ENCODE measurements around the gene MS4A1. TPM values are rescaled to one million over a fixed set of nuclear protein-coding genes. Genes with fewer than 3 reads are reported as not detected.
"Not testable (repeated sequence)": the region's sequence is repeated elsewhere in the genome, so short reads cannot be mapped to it uniquely, and the experiment has no call there.

Gene MS4A1
- total RNA-seq, 1 donor from 2014 or later, result not detected

DNA sequence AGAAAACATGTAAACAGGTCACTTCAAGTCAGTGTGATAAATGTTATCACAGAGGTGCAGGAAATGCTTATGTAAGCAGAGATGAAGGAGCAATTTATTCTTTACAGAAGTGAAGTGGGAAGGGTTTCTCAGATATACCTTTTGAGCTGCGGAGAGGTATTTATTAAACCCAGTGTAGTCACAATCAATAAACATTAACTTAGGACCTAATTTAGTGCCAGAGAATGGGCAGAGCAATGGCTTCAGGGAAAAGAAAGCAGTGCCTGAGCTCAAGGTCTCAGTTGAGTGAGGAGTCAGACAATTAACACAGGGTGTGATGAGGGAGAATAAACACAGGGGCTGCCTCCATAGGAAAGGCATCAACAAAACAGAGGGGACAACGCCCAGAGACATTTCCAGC, 24.4 kb upstream of the MS4A1 start:
- Mint-ChIP-seq H3K27me3 (ENCODE audit: low read depth) (no peaks in the 10 kb centered on the region), H3K4me3 (no peak overlapping the region), H3K36me3 (ENCODE audit: low read depth) (no peaks in the 10 kb centered on the region), H3K27ac (ENCODE audit: unreplicated experiment) (no peak overlapping the region), H3K4me1 (no peaks in the 10 kb centered on the region), H3K9me3 (no peaks in the 10 kb centered on the region)
- TF ChIP-seq, protein P1, sequence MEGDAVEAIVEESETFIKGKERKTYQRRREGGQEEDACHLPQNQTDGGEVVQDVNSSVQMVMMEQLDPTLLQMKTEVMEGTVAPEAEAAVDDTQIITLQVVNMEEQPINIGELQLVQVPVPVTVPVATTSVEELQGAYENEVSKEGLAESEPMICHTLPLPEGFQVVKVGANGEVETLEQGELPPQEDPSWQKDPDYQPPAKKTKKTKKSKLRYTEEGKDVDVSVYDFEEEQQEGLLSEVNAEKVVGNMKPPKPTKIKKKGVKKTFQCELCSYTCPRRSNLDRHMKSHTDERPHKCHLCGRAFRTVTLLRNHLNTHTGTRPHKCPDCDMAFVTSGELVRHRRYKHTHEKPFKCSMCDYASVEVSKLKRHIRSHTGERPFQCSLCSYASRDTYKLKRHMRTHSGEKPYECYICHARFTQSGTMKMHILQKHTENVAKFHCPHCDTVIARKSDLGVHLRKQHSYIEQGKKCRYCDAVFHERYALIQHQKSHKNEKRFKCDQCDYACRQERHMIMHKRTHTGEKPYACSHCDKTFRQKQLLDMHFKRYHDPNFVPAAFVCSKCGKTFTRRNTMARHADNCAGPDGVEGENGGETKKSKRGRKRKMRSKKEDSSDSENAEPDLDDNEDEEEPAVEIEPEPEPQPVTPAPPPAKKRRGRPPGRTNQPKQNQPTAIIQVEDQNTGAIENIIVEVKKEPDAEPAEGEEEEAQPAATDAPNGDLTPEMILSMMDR (conservative IDR thresholded peaks at IDR 0.05), result no peak
- DNase-seq (ENCODE audit: low read depth, low spot score), result no peak

- H3K36me3 Mint-ChIP-seq (ENCODE audit: low read depth), result no peaks in the 10 kb centered on the region
- H3K27ac Mint-ChIP-seq (ENCODE audit: unreplicated experiment), result no peak overlapping the region
- DNase-seq (ENCODE audit: low read depth, low spot score), result no peak
- H3K27me3 Mint-ChIP-seq (ENCODE audit: low read depth), result no peaks in the 10 kb centered on the region
- TF ChIP-seq, protein P1 (conservative IDR thresholded peaks at IDR 0.05), result no peak
- no peaks in the 10 kb centered on the region for H3K4me1 Mint-ChIP-seq
- no peak overlapping the region for H3K4me3 Mint-ChIP-seq
- H3K9me3 Mint-ChIP-seq, result no peaks in the 10 kb centered on the region
Measured at GRCh38 chr11:60433401-60433800, 22.2 kb upstream of the MS4A1 start.

DNA sequence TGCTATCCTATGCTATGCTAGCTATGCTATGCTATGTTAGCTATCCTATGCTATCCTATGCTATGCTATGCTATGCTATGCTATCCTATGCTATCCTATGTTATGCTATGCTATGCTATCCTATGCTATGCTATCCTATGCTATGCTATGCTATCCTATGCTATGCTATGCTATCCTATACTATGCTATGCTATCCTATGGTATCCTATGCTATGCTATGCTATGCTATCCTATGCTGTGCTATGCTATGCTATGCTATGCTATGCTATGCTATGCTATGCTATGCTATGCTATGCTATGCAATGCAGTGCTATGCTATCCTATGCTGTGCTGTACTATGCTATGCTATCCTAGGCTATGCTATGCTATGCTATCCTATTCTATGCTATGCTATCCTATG, 8.6 kb upstream of the MS4A1 start:
- peaks cover 2% of the 10 kb centered on the region for H3K9me3 Mint-ChIP-seq
- no peaks in the 10 kb centered on the region for H3K4me1 Mint-ChIP-seq
- TF ChIP-seq, protein P1 (conservative IDR thresholded peaks at IDR 0.05), result no peak
- H3K4me3 Mint-ChIP-seq, result no peak overlapping the region
- no peak overlapping the region for H3K27ac Mint-ChIP-seq (ENCODE audit: unreplicated experiment)
- H3K27me3 Mint-ChIP-seq (ENCODE audit: low read depth), result no peaks in the 10 kb centered on the region
- no peaks in the 10 kb centered on the region for H3K36me3 Mint-ChIP-seq (ENCODE audit: low read depth)
- no peak for DNase-seq (ENCODE audit: low read depth, low spot score)

GRCh38 chr11:60447846-60448245, 7.8 kb upstream of the MS4A1 start:
- Mint-ChIP-seq H3K9me3 (peaks cover 2% of the 10 kb centered on the region), H3K27ac (ENCODE audit: unreplicated experiment) (no peak overlapping the region), H3K27me3 (ENCODE audit: low read depth) (no peaks in the 10 kb centered on the region), H3K4me3 (no peak overlapping the region), H3K4me1 (no peaks in the 10 kb centered on the region), H3K36me3 (ENCODE audit: low read depth) (no peaks in the 10 kb centered on the region)
- TF ChIP-seq, protein P1 (conservative IDR thresholded peaks at IDR 0.05), result no peak
- no peak for DNase-seq (ENCODE audit: low read depth, low spot score)

GRCh38 chr11:60451185-60451584, 4.5 kb upstream of the MS4A1 start:
- H3K27me3 Mint-ChIP-seq (ENCODE audit: low read depth), result peaks cover 16% of the 10 kb centered on the region
- not testable (repeated sequence) for H3K4me1 Mint-ChIP-seq; DNase-seq (ENCODE audit: low read depth, low spot score); H3K36me3 Mint-ChIP-seq (ENCODE audit: low read depth); H3K4me3 Mint-ChIP-seq; H3K27ac Mint-ChIP-seq (ENCODE audit: unreplicated experiment); H3K9me3 Mint-ChIP-seq

GRCh38 chr11:60454212-60454611, 1.4 kb upstream of the MS4A1 start:
- TF ChIP-seq, protein P1 (conservative IDR thresholded peaks at IDR 0.05), result no peak
- Mint-ChIP-seq H3K27ac (ENCODE audit: unreplicated experiment) (no peak overlapping the region), H3K4me1 (no peaks in the 10 kb centered on the region), H3K27me3 (ENCODE audit: low read depth) (peaks cover 22% of the 10 kb centered on the region), H3K4me3 (no peak overlapping the region), H3K9me3 (peaks cover 2% of the 10 kb centered on the region), H3K36me3 (ENCODE audit: low read depth) (no peaks in the 10 kb centered on the region)
- DNase-seq (ENCODE audit: low read depth, low spot score), result no peak

All from neural crest cell (in vitro differentiated cells).